ENCODE data around the gene KIFAP3. TPM values are rescaled to one million over a fixed set of nuclear protein-coding genes. Genes with fewer than 3 reads are reported as not detected.
"Not testable (repeated sequence)": the region's sequence is repeated elsewhere in the genome, so short reads cannot be mapped to it uniquely, and the experiment has no call there.

KIFAP3 gene
- total RNA-seq, 1 donor from 2014 or later = 26.8 TPM

DNA sequence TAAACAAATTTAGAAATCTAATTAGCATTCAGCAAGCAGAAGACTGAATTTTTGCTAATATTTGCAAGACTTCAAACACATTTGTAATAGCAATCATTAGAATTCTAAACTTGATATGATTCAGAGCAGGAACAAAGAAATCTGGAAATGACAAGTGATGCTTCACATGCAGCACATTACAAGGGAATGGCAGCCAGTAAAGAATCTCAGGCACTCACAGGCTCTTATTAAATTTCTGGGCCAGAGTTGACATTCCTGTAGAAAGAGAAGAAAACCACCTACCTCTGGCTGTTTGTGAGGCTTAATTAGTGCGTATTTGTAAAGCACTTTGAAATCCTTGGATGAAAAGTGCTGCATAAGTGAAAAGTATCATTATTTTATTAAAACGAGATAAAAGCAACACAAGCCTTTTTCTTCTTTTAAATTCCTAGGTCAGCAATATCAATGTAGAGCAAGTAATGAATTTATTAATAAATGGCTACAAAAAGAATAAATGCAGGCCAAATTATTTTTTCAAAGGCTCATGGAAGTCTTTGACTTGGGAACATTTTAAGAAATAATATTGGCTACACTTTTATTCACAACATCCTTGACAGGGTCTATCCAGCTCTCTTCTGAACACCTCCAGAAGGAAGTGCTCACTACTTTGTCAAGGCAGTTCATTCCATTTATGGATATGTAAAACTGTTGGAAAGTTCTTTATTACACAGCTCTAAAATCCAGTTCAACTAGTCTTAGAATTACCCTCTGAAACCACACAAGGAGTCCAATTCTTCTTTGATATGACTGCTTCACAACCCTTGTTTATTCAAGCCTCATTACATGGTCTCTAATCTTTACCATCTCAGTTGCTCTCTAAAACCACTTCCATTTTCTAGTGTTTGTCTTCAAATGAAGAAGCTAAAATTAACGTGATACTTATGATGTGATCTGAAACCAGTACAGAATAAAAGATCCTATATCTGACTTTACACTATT is 148.7 kb downstream of the KIFAP3 start:
- intact Hi-C loops (cut with micrococcal nuclease) = loop anchor here (1.0 to 5.0 kb wide), 5 partner anchors 17 to 1302 kb away; partner anchors contain the start of gene SCYL3

DNA sequence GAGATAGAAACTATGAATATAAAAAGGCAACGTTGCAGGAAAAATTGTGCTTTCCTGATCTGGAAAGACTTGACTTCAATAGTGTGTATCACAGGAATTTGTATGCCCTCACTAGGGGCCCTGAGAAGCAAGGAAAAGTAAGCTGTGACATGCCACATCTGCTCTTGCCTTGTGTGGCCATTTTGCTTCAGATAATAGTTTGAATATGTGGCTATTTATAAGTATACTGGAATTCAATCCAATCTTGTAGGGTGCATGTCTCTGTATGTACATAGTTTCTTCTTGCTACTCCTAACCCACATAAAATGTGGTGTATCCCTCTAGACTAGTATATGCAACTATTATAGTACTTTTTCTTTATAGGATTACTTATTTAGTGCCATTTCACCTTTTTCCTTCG is 149.7 kb downstream of the KIFAP3 start:
- intact Hi-C loops (cut with micrococcal nuclease) = loop anchor here (5.0 kb wide), 3 partner anchors 322 to 1302 kb away; no protein-coding TSS in a partner anchor

DNA sequence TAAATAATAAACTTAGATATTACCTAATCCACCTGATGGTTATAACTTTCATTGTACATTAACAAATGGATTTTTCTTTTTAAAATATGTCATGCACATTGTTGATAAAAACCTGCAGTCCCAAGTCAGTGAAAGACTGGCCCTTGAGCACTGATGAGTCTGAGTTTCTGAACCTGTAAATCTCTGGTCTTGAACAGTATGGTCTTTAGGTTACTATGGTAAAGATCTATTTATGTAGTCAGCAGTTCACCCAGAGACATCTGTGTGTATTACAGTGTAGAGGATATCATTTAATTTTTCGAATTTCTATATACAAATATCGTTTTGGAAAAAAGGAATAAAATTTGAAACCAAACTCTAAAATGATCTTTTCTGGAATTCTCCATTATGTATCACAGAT is 150.4 kb downstream of the KIFAP3 start:
- intact Hi-C loops (cut with micrococcal nuclease) = no loop called here

DNA sequence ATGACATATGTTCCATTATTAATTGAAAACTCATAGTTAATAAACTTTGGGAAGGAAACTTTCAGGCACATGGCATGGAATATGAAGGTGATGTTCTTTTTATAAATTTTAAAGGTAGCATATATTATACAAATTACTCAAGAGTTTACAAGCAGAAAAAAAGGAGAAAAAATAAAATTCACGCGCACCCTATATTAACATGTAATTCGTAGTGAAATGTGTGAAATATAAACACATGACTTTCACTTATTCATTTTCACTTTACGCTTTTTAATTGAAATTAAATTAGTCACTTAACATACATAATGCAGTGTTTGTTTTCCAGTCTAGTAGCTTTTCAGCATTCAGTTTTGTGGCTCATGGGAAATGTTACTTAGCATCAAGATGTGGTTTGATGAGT is 153.4 kb downstream of the KIFAP3 start:
- intact Hi-C loops (cut with micrococcal nuclease) = no loop called here

DNA sequence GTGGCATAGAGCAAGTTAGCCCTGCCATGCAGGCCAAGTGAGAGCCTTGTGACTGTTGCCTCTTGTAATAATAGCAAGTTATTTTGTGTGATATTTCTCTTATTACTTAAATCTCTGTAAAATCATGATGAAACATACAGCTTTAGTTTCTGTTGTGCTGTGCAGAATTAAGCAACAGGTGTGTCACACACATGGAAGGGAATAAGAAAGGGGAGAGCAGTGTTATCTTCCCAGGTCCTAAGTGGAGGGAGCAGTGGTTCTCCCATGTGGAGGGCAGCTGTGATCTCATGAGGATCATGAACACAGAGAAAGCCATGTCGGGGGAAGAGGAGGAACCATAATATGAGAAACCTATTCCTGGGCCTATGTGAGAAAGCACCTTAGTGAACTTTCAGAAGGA is 155.6 kb downstream of the KIFAP3 start:
- intact Hi-C loops (cut with micrococcal nuclease) = no loop called here

DNA sequence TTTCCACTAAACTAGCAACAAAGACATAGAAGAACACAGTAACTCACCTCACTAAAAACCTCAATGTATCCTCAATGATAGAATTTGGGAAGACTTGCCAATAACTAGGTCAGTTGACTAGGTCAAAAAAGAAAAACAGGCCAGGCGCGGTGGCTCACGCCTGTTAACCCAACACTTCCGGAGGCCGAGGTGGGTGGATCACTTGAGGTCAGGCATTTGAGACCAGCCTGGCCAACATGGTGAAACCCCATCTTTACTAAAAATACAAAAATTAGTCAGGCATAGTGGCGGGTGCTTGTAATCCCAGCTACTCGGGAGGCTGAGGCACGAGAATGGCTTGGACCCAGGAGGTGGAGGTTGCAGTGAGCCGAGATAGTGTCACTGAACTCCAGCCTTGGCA is 156.3 kb downstream of the KIFAP3 start:
- intact Hi-C loops (cut with micrococcal nuclease) = not testable (repeated sequence)

DNA sequence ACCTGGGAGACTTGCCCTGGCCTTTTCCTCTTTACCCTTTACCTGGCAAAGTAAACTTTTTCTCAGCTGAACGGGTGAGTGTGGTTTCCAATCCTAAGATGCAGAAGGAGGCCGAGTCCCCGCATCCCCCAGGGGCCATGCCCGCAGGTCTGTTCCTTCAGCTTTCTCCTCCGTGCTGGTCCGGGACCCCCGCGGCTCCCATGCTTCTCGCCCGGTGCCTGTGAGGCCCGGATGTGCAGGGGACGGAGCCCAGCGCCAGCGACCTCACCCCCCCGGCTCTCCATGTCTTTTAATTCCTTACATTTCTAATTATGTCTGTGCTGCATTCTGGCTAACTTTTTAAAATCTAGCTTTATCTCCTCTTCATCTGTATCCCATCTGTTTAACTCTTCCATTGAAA is 159.3 kb downstream of the KIFAP3 start:
- intact Hi-C loops (cut with micrococcal nuclease) = no loop called here

DNA sequence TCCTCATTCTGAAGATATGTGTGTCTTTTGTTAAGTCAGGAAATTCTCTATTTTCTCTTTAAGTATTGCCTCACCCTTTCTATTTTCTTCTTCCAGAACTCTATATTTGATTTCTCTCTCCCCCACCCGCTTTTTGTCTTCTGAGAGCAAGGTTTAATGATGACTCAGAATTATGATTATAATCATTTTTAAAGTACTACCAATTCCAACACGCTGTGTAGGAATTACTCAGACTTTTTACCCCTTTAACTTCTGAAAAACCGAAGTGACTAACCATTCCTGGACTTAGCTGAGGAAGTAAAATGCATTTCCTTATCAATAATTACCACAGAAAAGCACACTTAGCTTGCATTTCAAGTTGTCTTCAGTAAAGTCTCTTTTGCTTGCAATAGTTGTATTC is 160.0 kb downstream of the KIFAP3 start:
- intact Hi-C loops (cut with micrococcal nuclease) = no loop called here

DNA sequence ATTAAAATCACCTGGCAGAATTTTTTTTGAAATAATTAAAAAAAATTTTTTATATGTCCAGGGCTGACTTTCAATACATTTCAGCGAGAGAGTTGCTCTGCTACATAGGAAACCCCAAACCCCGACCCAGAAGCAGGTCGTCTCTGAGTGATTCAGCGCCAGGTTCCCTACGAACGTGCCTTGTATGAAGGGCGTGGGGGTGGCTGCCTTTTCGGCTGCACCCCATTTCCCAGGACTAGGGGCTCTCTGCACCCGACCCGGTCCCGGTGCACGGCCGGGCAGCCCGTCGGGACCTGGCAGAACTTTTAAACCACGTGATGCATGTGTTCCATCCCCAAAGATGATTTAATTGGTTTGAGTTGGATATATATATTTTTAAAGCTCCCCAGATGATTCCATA is 165.0 kb downstream of the KIFAP3 start:
- intact Hi-C loops (cut with micrococcal nuclease) = loop anchor here (2.0 kb wide), 1 partner anchor 17 kb away; no protein-coding TSS in a partner anchor

DNA sequence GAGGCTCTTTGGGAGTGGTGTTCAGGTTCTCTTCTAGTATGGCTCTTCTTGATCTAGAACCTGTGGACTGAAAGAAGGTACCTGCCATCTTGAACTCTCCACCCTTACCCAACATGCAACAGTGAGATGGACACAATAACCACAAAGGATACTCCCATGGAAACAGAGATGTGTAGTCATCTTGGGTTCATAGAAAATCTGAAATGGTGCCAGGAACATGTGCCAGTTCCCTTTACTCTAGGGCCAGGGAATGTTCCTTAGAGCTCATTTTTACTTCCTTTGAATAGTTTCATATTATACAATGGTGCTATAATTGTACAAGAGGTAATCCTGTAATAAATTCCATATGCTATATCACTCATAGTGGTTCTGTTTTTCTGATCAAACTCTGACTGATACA is 167.6 kb downstream of the KIFAP3 start:
- intact Hi-C loops (cut with micrococcal nuclease) = no loop called here

DNA sequence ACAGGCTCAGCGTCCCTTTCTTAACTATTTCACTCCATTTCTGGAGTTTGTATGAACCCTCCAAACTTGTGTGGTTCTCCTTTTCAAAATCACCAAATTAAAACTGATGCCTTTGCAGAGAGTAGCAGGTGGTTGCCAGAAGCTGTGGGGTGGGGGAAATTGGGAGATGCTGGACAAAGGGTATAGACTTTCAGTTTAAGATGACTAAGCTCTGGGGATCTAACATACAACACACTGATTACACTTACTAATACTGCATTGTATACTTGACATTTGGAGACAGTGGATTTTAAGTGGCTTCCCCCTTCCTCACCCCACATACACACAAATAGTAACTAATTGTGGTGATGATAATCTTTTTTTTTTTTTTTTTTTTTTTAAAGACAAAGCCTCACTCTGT is 169.7 kb downstream of the KIFAP3 start:
- intact Hi-C loops (cut with micrococcal nuclease) = no loop called here

DNA sequence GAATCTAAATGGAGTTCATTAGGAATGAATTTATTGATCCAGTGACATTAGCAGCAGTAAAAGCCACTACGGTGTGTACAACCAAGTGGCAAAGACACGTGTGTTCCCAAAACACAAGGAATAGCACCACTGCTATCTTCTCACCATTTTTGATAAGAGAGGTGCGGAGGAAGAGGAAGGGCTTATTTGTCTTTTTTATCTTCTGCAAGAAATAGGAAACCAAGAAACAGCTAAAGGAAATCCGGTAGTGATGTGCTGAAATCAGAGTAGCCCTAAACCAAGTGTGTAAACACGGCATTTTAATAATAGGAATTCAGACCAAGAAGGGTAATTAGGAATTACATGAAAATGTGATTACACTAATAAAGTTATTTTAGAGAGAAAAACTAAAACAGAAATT is 171.7 kb downstream of the KIFAP3 start:
- intact Hi-C loops (cut with micrococcal nuclease) = no loop called here

DNA sequence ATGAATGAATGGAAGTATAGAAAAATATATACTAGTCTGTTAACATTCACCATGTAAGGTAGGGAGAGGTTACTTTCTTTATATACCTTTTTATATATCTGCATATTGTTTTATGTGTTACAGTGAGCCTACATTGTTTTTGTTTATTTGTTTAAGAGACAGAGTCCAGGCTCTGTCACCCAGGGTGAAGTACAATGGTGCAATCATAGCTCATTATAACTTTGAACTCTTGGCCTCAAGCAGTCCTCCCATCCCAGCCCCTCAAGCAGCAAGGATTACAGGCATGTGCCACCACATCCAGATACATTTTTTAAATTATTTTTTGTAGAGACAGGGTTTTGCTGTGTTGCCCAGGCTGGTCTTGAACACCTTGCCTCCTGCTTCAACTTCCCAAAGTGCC is 173.4 kb downstream of the KIFAP3 start:
- intact Hi-C loops (cut with micrococcal nuclease) = no loop called here

DNA sequence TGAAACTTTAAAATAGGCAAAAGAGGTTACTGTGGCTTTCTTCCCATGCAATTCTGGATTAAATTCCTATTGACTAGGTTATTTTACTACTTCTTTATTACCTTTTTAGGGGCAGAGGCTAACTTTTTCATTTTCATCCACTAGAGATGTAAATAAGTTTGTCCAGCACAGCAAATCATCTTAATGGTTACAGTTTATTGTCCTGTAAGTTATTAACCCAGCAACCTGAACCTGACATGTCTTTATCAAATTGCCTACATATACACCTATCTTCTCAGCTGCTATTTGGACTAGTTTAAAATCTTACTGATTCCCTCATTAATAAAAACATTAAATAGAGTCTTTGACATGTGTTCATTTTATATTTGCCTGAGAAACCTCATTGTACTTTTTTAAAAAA is 173.9 kb downstream of the KIFAP3 start:
- intact Hi-C loops (cut with micrococcal nuclease) = no loop called here

DNA sequence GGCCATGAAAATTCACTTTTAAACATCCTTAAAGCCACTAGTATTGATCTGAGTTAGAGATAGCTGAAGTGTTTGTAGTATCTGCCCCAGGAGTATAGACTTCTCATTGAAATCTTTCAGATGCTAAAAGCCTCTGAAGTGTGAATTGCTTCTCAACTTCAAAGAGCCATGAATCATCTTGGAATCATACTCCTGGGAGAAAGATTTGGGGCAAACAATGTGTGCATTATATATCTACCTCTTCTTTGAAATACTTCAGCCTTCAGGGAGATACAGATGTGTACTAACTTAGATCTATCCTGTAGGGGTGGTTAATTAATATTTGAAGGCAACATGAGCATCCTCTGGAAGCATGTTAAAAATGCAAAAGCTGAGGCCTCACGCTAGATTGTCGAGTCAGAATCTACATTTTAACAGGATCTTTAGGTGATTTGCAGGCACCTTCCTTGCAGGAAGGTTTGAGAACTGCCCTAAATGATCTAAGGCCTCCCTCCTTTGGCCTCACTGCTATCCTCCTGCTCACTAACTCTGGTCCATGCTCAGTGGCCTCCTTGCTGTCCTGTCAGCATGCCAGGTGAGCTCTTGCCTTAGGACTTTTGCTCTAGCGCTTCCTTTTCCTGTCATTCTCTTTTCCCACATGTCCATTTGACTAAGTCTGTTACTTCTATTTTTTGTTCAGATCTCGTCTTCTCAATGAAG is 174.8 kb downstream of the KIFAP3 start:
- intact Hi-C loops (cut with micrococcal nuclease) = no loop called here

DNA sequence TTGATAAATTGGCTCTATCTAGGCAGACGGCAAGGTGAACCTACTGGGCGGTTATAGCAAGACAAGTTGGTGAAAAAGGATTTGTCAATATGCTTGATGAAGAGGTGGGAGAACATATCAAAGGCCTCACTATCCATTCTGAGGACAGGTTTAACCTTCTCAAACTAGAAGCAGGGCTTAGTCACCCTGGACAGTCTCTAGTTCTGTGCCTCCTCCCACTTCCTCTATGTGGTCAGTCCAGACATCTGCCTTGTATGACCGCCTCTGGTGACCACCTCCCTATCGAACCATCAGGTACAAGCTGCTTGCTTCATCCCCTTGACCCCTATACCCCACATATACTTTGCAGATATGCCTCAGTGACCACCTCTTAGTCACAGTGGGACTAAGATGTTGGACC is 178.5 kb downstream of the KIFAP3 start:
- intact Hi-C loops (cut with micrococcal nuclease) = no loop called here

DNA sequence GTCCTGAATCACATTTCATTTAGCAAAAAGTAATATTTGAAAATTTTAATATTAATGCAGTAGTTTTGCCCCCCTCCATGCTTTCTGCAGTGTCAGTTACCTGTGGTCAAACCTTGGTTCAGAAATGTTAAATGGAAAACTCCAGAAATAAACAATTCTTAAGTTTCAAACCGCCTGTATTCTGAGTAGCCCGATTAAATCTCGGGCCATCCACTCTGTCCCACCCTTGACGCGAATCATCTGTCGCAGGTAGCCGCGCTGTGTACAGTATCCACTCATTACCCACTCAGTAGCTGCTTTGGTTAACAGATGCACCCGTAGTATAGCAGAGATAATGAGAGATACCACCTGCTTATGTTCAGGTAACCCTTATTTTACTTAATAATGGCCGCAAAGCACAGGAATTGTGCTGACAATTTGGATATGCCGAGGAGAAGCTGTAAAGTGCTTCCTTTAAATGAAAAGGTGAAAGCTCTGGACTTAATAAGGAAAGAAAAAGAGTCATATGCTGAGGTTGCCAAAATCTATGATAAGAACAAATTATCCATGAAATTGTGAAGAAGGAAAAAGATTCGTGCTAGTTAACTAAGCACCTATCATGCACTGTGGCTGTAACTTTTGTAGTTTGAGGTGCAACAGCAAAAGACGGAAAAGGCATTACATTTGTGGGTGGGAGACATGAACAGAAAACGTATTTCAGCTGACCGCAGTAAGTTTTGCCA is 179.9 kb downstream of the KIFAP3 start:
- intact Hi-C loops (cut with micrococcal nuclease) = loop anchor here (1.0 to 5.0 kb wide), 14 partner anchors 14 to 1957 kb away; partner anchors contain the start of genes DCAF6, DNM3, F5 and FMO4

DNA sequence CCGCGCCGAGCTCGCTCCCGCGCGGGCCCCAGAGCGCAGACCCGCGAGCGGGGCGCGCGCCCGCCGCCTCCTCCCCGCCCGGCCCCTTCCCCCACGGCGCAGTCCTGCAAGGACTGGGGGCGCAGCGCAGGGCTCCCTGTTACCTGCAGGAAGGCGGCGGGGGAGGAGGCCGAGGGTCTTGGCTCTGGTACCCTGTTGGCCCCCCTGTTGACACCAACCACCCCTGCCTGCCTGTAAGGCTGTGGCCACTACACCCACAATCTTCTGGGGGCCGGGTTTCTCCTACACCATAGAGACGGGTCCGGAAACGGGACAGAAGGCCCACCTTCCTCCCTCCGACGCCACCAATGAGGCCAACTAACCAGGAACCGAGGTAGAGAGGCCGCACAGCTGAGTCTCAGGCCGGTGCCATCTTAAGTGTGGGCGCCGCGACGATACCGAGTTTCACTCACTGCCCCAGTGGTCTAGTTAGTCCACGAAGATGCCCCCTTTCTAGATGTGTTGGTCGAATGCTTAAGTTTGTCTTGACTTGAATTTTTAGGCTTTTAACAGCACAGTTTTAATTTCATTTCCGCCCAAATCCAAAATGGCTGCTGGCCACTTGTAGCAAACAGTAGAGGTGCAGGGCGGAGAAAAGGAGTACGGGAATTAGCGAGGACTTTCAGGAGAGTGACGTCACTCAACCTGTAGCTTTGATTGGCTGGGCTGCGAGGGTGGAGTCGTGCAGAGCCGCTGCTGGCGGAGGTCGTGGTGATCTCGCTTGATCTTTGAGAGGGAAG is 180.7 kb downstream of the KIFAP3 start, which contains the start of gene SCYL3:
SCYL3 (minus strand) TSS at position 252 of the 779 bp plus-strand sequence. CDS start 5,056 bp downstream, outside the sequence.
- intact Hi-C loops (cut with micrococcal nuclease) = loop anchor here (1.0 to 5.0 kb wide), 19 partner anchors 14 to 1957 kb away; partner anchors contain the start of genes DCAF6, DNM3, F5 and FMO4

DNA sequence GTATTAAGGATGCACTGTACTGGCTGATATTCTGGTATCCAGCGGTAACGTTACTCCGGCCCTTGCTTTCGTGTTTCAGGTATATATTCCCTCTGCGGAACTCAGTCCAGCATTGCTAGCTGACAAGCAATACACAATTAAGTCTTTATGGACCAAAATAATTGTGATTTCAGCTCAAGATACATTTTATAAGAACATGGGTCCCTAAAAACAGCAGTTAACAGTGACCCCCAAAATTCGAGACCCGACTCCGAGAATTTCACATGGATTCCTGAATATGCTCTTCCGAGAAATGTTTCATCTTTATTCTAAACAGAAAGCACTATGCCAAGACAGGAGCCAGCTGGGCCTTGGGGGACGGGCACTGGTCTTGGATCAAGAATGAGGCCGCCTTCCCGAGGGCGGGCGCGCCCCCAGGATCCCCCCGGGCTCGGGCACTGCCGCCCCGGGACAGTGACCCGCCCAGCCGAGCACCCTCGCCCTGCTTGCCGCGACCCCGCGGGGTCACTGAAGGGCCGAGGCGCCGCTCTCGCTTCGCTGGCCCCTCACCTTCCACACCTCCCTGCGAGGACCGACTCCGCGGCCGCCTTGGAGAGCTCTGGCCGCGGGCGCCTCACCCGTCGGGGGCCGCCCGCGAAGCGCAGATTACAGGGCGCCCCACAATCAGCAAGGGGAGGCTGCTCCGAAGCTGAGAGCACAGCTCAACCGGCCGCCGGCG is 181.4 kb downstream of the KIFAP3 start:
- intact Hi-C loops (cut with micrococcal nuclease) = loop anchor here (1.0 to 5.0 kb wide), 12 partner anchors 33 to 1956 kb away; partner anchors contain the start of genes DCAF6, DNM3, F5 and FMO4

Measured in T-helper 1 cell treated with Interleukin-12 subunit alpha and Interleukin-12 subunit beta and Interleukin-4 antibody, amounts not matched to agents 30 ng/mL and 1 ng/mL, for 36 hours (primary cell).